ENCODE data around the gene AUTS2.

Gene AUTS2

GRCh38 chr7:70314221-70314620 lies 715.9 kb downstream of the AUTS2 start:
- no peak for DNase-seq (ENCODE audit: extremely low read depth in 1 of 2, low read depth in 1 of 2)

DNA sequence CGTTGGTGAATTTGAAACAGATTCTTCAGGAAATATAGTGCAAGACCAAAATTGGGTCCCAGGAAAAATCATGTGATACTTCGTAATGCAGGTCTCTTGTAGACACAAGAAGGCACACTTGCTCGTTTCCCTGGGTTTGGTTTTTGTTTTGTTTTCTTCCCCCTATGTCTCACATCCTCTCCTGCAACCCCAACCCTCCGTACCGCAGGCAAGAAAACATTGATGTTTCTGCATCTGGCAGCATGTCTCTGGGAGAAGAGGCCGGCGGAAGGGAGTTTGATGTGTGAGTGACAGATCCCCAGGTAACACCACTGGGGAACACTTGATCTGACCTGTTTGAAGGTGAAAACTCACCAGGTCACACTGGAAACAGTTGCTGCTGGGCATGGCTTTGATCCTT lies 718.5 kb downstream of the AUTS2 start:
- DNase-seq (ENCODE audit: extremely low read depth in 1 of 2, low read depth in 1 of 2): peak in 1 of 2 donors; percentile 5

- no peak for DNase-seq (ENCODE audit: extremely low read depth in 1 of 2, low read depth in 1 of 2)
These were observed 719.1 kb downstream of the AUTS2 start for GRCh38 chr7:70317356-70317755.

- DNase-seq (ENCODE audit: extremely low read depth in 1 of 2, low read depth in 1 of 2): no peak
These were observed 720.2 kb downstream of the AUTS2 start for GRCh38 chr7:70318511-70318910.

GRCh38 chr7:70319057-70319456 lies 720.8 kb downstream of the AUTS2 start:
- DNase-seq (ENCODE audit: extremely low read depth in 1 of 2, low read depth in 1 of 2): no peak

DNA sequence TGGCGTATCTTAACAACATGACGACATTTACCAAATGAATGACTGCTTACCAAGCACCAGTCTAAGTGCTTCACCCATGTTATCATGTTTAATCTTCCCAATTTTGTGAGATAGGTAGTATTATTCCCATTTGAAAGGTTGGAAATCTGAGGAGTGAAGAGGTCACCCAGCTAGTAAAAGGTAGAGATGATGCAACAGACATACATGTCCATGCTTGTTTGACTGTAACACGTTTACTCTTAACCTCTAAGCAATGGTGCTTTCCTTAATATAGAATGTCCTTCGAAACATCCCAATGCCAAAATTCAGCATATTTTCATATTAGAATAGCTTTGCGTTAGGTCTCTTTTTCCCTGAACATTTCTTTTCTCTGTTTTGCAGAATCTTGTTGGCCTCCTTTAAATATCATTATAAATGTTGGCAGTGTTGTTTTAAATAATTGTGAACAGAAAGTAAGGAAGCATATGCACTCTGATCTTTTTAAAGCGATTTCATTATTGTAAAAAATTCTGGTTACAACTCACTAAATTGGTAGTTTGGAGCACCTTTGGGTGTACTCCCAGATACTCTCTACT lies 722.8 kb downstream of the AUTS2 start:
- DNase-seq (ENCODE audit: extremely low read depth in 1 of 2, low read depth in 1 of 2): no peak

GRCh38 chr7:70322856-70323255 lies 724.6 kb downstream of the AUTS2 start:
- DNase-seq (ENCODE audit: extremely low read depth in 1 of 2, low read depth in 1 of 2): no peak

GRCh38 chr7:70325509-70326101 lies 727.3 kb downstream of the AUTS2 start:
- DNase-seq (ENCODE audit: extremely low read depth in 1 of 2, low read depth in 1 of 2): no peak

GRCh38 chr7:70334295-70334694 lies 736.0 kb downstream of the AUTS2 start:
- no peak for DNase-seq (ENCODE audit: extremely low read depth in 1 of 2, low read depth in 1 of 2)

- DNase-seq (ENCODE audit: extremely low read depth in 1 of 2, low read depth in 1 of 2): no peak
These were observed 736.6 kb downstream of the AUTS2 start for GRCh38 chr7:70334871-70335270.

DNA sequence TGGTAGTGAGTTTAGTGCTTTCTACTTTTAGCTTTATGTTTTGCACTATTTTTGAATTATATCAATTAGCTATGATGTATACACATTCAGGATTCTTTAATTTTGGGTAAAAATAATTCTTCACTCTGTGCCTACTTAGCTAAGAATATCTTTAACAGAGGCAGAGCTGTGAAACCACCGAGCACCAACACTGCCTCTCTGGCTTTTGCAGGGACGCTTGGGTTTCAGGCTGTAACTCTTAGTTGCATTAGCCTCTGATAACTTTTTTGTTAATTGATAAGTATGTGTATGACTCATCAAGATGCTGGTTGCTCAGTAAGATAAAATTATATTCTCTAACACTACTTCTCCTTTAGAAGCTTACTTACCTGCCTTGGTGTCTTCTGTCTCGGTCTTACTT lies 738.3 kb downstream of the AUTS2 start:
- no peak for DNase-seq (ENCODE audit: extremely low read depth in 1 of 2, low read depth in 1 of 2)

GRCh38 chr7:70338015-70338414 lies 739.7 kb downstream of the AUTS2 start:
- DNase-seq (ENCODE audit: extremely low read depth in 1 of 2, low read depth in 1 of 2): no peak

- no peak for DNase-seq (ENCODE audit: extremely low read depth in 1 of 2, low read depth in 1 of 2)
These were observed 742.0 kb downstream of the AUTS2 start for GRCh38 chr7:70340236-70340635.

DNA sequence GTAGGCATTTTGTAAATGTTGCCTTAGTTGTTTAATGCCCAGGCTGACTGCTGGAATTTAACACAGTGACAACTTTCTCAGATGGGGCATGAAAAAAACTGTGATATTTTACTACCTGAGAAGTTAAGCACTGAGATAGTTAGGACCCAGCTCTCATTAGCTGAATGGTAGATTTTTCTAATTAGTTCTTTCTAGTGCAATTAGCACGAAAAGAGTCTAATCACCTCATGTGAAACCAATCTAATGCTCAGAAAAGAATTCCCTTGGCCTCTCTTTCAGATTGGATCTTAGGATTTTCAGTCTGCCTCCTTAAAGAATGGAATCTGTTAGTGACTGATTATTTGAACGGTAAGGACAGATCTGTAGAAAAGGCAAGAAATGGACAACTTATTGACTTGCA lies 743.2 kb downstream of the AUTS2 start:
- no peak for DNase-seq (ENCODE audit: extremely low read depth in 1 of 2, low read depth in 1 of 2)

DNA sequence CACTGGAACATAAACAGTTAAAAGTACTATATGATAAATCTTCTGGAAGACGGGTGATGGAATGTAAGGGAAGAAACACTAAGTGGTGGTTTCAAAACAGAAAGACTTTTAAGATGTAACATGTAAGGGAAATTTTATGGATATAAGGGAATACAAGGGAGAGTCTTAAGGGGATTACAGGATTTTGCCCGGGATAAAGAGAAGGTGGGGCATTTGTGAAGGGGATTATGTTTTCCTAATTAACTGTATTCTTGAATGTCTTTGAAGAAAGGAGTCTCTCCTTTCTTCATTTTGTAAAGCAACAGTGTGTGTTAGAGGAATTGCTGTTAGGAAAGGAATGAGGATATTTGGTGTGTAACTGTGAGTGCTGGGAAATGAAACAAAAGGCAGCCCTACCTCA lies 745.2 kb downstream of the AUTS2 start:
- no peak for DNase-seq (ENCODE audit: extremely low read depth in 1 of 2, low read depth in 1 of 2)

- no peak for DNase-seq (ENCODE audit: extremely low read depth in 1 of 2, low read depth in 1 of 2)
These were observed 746.5 kb downstream of the AUTS2 start for GRCh38 chr7:70344726-70345125.

DNA sequence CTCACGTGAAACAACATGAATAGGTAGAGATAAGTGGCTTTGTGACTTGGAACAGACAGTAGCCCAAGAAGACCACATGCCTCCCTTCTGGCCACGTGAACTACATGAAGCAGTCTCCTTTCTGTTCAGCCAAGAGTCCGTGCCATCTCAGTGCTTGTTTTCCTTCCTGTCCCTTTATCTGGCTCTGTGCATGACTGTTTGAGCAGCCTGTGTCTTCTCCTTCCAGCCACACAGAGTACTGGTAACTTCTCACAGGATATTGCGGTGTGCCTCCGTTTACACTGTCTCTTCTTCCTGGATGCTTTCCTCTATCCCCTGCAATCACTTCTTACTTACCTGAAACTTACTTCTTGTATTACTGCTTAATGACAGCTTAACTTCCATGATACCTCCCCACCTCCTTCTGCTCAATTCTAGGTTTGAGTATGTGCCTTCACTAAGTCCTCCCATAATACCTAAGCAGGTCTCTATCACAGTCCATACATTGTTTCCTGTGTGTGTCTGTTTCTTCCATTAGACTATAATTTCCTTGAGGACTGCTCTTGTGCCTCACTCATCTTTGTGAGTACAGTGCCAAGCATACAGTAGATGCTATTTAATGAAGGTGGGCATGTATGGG lies 748.7 kb downstream of the AUTS2 start:
- no peak for DNase-seq (ENCODE audit: extremely low read depth in 1 of 2, low read depth in 1 of 2)

GRCh38 chr7:70347463-70348254 lies 749.4 kb downstream of the AUTS2 start:
- no peak for DNase-seq (ENCODE audit: extremely low read depth in 1 of 2, low read depth in 1 of 2)

DNA sequence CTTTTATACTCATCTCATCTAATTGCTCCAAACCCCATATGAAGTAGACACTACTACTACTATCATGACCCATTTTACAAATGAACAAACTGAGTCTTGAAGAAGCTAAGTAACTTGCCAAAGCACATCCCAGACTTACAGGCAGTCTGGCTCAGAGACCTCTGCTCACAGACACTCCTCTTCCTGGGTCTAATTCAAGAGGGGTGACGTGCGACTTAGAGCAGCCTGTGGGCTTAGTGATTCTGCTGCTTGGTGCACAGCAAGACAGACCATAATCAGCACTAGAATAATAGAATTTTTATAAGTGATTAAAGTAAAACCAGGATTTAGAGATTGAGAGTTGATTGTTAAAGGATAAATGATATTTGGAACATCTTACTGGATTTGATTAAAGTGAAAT lies 750.8 kb downstream of the AUTS2 start:
- no peak for DNase-seq (ENCODE audit: extremely low read depth in 1 of 2, low read depth in 1 of 2)

GRCh38 chr7:70349819-70350218 lies 751.5 kb downstream of the AUTS2 start:
- DNase-seq (ENCODE audit: extremely low read depth in 1 of 2, low read depth in 1 of 2): no peak

DNA sequence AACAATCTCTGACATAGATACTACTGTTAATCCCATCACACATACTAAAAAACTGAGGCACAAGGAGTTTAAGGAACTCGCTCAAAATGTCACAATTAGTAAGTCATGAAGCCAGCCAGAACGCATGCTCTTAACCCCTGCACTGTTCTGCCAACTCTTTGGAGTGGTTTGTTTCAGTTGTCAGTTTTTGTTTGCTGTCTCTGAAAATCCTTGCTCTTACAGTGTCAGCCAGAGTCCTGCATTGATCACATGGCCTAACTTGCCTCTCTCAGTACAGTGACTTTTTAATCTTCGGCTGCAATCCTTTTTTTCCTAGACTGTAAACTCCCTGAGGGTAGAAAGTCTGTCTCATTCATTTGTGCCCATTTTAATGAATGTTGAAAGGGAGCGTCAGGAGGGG lies 753.8 kb downstream of the AUTS2 start:
- DNase-seq (ENCODE audit: extremely low read depth in 1 of 2, low read depth in 1 of 2): no peak

DNA sequence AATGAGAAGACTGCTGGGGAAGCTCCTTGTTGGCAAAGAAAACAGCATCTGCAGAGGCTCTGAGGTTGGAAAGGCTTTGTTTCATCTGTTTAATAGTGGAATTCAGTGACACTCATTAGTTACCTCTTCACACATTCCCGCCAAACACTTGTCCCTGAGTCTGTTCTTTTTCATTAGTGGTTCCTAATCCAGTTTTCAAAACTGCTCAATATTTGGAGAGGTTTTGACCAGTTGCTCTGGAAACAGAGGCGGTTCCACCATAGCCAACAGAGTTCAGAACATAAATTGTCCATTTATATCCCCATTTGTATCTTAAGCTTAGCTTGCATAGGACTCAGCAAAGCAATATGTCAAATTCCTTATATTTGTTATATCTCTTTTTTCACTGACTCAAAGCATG lies 754.6 kb downstream of the AUTS2 start:
- DNase-seq (ENCODE audit: extremely low read depth in 1 of 2, low read depth in 1 of 2): no peak

Data from stimulated activated CD8-positive, alpha-beta memory T cell treated with anti-CD3 and anti-CD28 coated beads, Interleukin-7, amount 100 ng/mL, for 48 hours (primary cell).